Memory B cell (primary cell): ENCODE results near the gene RPUSD4.

Source experiments
- ATAC-seq: fragments of 150-1000 bp; cut with Tn5 transposase; 2 replicates; pipeline ENCODE4 v1.10.0; 2021; ENCODE audit warnings: low read depth, mild to moderate bottlenecking, moderate library complexity
- DNase-seq, 2 donors: peaks; one replicate each; pipeline ENCODE4 v3.0.0; 2022; ENCODE audit warnings: low spot score in 2 of 2
- H3K27ac Mint-ChIP-seq: one replicate; pipeline ENCODE4 v1.8.0; 2022; ENCODE audit warnings: mild to moderate bottlenecking, moderate library complexity, mixed read lengths
- H3K27me3 Mint-ChIP-seq: one replicate; pipeline ENCODE4 v1.8.0; 2022; ENCODE audit warnings: mixed read lengths
- H3K36me3 Mint-ChIP-seq: one replicate; pipeline ENCODE4 v1.8.0; 2022; ENCODE audit warnings: mild to moderate bottlenecking, mixed read lengths
- H3K4me1 Mint-ChIP-seq: one replicate; pipeline ENCODE4 v1.8.0; 2022; ENCODE audit warnings: mixed read lengths
- H3K4me3 Mint-ChIP-seq: one replicate; pipeline ENCODE4 v1.8.0; 2022; ENCODE audit warnings: mild to moderate bottlenecking, moderate library complexity, mixed read lengths
- H3K9me3 Mint-ChIP-seq: one replicate; pipeline ENCODE4 v1.8.0; 2022; ENCODE audit warnings: mixed read lengths

Gene RPUSD4

DNA sequence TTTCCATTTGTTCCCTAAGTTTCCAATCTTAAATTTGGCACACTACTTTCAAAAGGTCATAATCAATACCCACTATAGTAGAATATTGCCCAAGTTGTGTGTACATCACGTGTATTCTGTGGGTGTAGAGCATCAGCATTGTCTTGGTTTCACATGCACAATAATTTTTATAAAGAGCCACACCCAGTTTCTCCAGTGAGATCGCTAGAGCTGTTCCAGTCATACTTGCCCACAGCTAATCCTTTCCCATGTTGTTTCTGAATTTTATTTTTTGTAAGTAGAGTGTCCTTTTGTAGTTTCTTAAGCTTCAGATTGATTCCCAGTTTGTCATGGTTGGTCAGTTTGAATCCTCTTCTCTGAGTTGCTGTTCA is 13.8 kb upstream of the RPUSD4 start:
- peaks cover 11% of the 10 kb centered on the region for H3K36me3 Mint-ChIP-seq
- ATAC-seq (no peak), DNase-seq (no peak)
- peaks cover 3% of the 10 kb centered on the region for H3K9me3 Mint-ChIP-seq
- no peak overlapping the region for H3K27ac Mint-ChIP-seq
- no peak overlapping the region for H3K4me3 Mint-ChIP-seq
- no peaks in the 10 kb centered on the region for H3K4me1 Mint-ChIP-seq
- H3K27me3 Mint-ChIP-seq, result no peaks in the 10 kb centered on the region

DNA sequence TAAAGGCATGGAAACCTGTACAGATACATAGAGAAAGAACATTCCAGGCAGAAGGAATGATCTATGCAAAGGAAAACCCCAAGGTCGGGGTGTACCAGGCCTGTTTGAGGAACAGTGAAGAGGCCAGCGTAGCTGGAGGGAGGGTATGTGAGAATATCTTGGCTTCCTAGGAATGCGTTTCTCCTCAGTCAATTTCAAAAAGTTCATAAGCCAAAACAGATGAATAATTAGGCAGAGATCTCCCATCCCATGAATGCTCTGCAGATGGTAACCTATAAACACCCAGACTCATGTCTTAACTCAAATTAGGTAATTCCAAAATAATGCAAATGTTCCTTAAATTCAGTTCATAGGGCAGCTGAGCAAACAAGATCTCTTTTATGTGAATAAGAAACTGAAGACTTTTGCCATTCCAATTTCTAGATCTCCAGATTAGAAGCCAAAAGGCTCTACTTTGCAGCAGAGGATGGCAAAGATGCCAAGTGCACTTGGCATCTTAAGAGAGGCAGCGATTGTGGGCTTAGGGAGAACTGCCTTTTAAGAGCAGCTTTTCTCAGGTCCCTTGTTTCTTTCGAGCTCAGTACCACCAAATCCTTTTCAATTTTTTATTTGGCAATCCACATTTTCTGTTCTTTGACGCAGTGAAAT is 13.3 kb upstream of the RPUSD4 start:
- H3K36me3 Mint-ChIP-seq, result peaks cover 10% of the 10 kb centered on the region
- no peaks in the 10 kb centered on the region for H3K4me1 Mint-ChIP-seq
- DNase-seq (no peak), ATAC-seq (no peak)
- H3K9me3 Mint-ChIP-seq, result peaks cover 3% of the 10 kb centered on the region
- H3K4me3 Mint-ChIP-seq, result no peak overlapping the region
- no peak overlapping the region for H3K27ac Mint-ChIP-seq
- H3K27me3 Mint-ChIP-seq, result no peaks in the 10 kb centered on the region

DNA sequence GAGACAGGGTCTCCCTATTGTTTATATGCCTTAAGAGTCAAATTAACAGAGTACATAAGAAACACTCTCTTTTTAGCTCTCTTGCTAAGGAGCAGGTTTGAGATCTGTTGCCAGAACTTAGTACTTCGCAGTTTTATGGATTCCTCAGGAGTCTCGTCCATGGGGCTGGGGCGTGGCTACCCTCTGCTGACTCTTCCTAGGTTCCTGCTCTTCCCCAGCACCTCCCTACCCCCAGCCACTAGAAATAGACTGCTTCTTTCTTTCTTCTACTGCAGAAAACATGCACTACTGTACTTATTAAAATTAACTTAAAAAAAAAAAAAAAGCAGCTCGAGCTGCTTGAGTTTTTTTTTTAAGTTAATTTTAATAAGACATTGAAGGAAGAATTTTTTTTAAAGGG is 8.1 kb upstream of the RPUSD4 start:
- Mint-ChIP-seq H3K27ac (no peak overlapping the region), H3K4me3 (no peak overlapping the region), H3K36me3 (peaks cover 2% of the 10 kb centered on the region), H3K27me3 (no peaks in the 10 kb centered on the region), H3K9me3 (no peaks in the 10 kb centered on the region), H3K4me1 (peaks cover 18% of the 10 kb centered on the region)
- no peak for DNase-seq
- ATAC-seq, result no peak

DNA sequence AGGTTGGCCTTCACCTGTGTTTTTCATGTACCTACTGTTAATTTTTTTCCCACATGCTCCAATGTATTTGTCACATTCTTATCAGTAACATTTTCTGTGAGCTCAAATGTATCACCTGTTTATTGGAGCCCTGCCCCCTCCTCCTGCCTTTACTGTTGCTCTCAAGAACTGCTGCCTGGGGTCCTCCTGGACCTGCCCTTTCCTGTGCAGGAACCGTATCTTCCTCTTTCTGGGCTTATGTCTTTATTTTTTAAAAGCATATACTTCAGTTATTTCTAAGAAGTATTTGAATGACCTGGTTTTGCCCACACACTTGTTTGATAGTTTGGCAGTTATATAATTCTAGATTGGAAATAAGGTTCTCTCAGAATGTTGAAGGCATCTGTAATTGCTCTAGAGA is 6.0 kb upstream of the RPUSD4 start:
- Mint-ChIP-seq H3K4me1 (peaks cover 28% of the 10 kb centered on the region), H3K4me3 (no peak overlapping the region), H3K27me3 (no peaks in the 10 kb centered on the region), H3K27ac (peak overlapping the region; percentile 9), H3K36me3 (no peaks in the 10 kb centered on the region), H3K9me3 (no peaks in the 10 kb centered on the region)
- DNase-seq, result no peak
- no peak for ATAC-seq

DNA sequence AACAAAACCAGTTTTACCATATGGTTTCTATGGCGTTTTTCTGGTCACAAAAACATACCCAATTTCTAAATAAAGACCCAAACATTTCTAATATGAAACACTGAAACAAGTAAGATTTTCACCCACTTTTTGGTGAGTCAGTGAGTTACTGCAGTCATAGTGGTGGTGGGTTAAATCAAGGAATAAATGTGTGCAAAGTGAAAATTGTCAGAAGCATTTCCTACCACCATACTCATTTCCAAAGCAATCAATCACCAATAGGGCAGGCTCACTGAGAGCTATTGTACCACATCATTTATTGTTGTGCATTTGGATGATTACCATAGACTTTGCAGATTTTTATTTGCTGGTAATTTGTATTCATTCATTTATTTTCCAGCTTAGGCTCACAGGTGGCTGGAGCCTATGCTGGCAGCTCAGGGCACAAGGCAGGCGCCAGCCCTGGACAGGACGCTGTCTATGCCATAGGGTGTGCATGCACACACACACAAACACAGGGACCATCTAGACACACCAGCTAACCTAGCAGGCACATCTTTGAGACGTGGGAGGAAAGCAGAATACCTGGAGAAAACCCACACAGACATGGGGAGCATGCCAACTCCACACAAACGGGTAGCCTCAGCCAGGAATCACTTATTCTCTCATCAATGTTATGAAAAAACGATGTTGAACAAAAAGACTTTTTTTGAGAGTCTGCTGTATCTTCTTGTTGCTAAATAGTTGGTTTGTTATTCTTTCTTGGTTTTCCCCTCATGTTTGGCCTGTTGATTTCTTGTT is 5.3 kb upstream of the RPUSD4 start:
- Mint-ChIP-seq H3K36me3 (no peaks in the 10 kb centered on the region), H3K4me1 (peaks cover 35% of the 10 kb centered on the region), H3K4me3 (no peak overlapping the region), H3K9me3 (no peaks in the 10 kb centered on the region), H3K27me3 (no peaks in the 10 kb centered on the region), H3K27ac (no peak overlapping the region)
- DNase-seq, result no peak
- no peak for ATAC-seq

DNA sequence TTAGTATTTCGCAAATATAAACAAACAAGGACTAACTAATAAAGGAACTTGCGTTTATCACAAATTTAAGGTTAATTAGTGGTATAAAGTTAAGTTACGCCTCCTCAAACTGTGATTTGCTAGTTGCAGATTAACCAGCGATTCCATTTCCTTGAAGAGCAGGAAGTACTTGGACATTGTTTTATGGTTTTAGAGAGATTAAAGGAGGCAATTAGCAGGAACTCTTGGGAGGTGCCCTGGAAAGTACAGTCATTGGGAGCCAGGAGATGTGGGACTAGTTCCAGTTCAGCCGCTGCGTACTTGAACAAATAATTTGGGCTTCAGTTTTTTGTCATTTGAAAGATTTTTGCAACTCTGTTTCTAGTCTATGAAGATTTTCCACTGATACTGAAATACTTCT is 3.4 kb upstream of the RPUSD4 start:
- Mint-ChIP-seq H3K36me3 (peaks cover 1% of the 10 kb centered on the region), H3K4me3 (no peak overlapping the region), H3K27ac (no peak overlapping the region), H3K9me3 (no peaks in the 10 kb centered on the region), H3K4me1 (peaks cover 42% of the 10 kb centered on the region), H3K27me3 (no peaks in the 10 kb centered on the region)
- ATAC-seq (no peak), DNase-seq (no peak)

DNA sequence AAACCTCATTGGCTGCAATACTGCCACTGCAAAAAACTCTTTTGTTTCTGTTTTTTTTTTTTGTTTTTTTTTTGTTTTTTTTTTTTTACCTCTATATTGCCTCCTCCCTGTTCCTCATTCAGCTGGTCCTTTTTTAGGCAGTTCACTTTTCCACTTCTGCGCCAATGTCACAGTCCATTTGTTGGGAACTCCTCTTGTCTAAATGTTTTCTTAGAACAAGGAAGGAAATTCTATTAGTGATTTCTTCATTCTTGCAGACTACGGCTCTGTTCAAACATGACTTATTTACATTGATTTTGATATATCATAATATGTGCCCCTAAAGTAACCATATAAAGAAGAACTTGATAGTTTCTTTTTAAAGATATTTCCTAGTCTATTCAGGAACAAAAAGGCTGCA is 3.0 kb upstream of the RPUSD4 start:
- Mint-ChIP-seq H3K36me3 (peaks cover 3% of the 10 kb centered on the region), H3K27ac (no peak overlapping the region), H3K4me1 (peaks cover 42% of the 10 kb centered on the region), H3K4me3 (no peak overlapping the region), H3K27me3 (no peaks in the 10 kb centered on the region), H3K9me3 (no peaks in the 10 kb centered on the region)
- ATAC-seq, result no peak
- DNase-seq, result no peak

DNA sequence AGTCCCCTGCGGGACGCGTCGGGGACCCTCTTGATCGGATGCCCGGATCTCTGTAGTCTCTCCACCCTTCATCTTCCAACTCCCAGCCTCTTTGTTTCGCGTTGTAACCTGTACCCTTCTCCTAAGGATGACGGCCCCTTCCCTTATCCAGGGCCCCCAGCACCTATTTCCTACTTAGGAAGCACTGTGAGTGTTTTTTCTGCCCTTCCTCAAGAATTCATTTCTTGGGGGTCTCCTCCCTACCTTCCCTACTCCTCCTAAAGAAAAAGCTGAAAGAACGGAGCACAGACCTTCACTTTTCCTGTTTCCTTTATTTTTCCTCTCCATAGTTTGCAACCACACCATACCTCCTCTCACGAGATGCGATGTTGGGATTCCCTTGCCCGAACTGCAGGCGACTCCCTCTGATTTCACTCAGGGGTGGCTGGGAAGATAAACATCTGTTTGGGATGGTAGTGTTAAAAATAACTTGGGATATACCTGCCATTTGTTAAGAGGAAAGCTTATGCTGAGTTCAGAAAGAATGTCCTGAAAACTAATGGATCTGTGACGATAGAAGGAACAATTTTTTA is 725 bp upstream of the RPUSD4 start:
- no peaks in the 10 kb centered on the region for H3K27me3 Mint-ChIP-seq
- no peaks in the 10 kb centered on the region for H3K9me3 Mint-ChIP-seq
- peak overlapping the region; percentile 98 for H3K4me3 Mint-ChIP-seq
- H3K4me1 Mint-ChIP-seq, result peaks cover 28% of the 10 kb centered on the region
- no peak for DNase-seq
- H3K36me3 Mint-ChIP-seq, result peaks cover 9% of the 10 kb centered on the region
- ATAC-seq, result no peak
- H3K27ac Mint-ChIP-seq, result peak overlapping the region; percentile 94

DNA sequence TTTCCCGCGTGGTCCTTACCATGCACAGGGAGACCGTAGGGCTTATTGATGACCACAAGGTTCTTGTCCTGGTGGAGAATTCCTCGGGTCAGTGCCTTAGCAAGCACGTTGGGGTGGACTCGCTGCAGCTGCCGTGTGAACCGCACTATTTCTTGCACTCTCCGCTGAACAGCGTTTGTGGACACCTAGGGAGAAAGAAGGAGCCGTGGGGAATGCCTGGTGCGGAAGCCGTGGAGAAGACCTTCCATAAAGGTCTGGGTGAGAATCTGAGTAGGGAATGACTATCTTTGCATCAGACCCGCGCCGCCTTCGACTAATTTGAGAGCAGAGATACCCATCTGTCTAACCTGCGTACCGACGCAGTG is 597 bp downstream of the RPUSD4 start:
- DNase-seq (no peak), ATAC-seq (no peak)
- peak overlapping the region; percentile 98 for H3K4me3 Mint-ChIP-seq
- H3K27ac Mint-ChIP-seq, result peak overlapping the region; percentile 94
- no peaks in the 10 kb centered on the region for H3K27me3 Mint-ChIP-seq
- H3K4me1 Mint-ChIP-seq, result peaks cover 24% of the 10 kb centered on the region
- no peaks in the 10 kb centered on the region for H3K9me3 Mint-ChIP-seq
- peaks cover 16% of the 10 kb centered on the region for H3K36me3 Mint-ChIP-seq

DNA sequence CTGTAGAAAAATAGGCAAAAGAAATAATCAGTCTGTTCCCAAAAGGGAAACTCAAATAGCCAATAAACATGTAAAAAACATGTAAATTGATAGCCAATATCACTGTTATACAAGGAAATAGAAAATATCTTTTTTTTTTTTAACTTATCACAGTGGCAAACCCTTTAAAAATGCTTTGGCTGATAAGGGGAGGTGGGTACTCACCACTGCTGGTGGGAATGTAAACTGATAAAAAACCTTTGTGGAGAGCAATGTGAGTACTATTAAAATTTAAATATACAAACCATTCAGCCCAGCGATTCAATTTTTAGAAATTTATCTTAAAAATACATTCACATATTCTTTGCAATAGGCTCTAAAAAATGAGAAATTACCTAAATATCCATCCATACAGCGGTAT is 3.6 kb downstream of the RPUSD4 start:
- no peak overlapping the region for H3K4me3 Mint-ChIP-seq
- no peaks in the 10 kb centered on the region for H3K27me3 Mint-ChIP-seq
- peaks cover 34% of the 10 kb centered on the region for H3K36me3 Mint-ChIP-seq
- no peak for ATAC-seq
- no peak overlapping the region for H3K27ac Mint-ChIP-seq
- H3K4me1 Mint-ChIP-seq, result peaks cover 18% of the 10 kb centered on the region
- H3K9me3 Mint-ChIP-seq, result no peaks in the 10 kb centered on the region
- DNase-seq, result no peak

DNA sequence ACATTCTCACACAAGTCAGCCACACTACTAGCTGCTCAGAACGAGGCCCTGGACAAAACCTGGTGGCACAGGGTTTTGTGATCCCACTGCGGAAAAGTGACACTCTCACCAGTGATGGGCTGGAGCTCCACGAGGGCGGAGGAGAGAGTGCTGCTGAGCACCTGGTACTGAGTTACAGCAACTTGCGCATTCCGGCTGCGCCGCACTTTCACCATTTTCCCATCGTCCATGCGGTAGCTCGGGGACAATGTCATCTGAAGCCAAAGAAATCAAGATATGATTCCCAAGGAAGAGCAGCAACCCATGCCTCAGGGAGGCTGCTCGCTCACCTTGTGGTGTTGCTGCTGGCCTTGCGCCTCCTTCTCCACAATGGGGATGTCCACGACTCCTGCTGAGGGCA is 6.1 kb downstream of the RPUSD4 start:
- no peak for DNase-seq
- no peak overlapping the region for H3K4me3 Mint-ChIP-seq
- H3K9me3 Mint-ChIP-seq, result no peaks in the 10 kb centered on the region
- H3K27ac Mint-ChIP-seq, result no peak overlapping the region
- no peaks in the 10 kb centered on the region for H3K27me3 Mint-ChIP-seq
- peaks cover 2% of the 10 kb centered on the region for H3K4me1 Mint-ChIP-seq
- H3K36me3 Mint-ChIP-seq, result peaks cover 46% of the 10 kb centered on the region
- ATAC-seq, result no peak

DNA sequence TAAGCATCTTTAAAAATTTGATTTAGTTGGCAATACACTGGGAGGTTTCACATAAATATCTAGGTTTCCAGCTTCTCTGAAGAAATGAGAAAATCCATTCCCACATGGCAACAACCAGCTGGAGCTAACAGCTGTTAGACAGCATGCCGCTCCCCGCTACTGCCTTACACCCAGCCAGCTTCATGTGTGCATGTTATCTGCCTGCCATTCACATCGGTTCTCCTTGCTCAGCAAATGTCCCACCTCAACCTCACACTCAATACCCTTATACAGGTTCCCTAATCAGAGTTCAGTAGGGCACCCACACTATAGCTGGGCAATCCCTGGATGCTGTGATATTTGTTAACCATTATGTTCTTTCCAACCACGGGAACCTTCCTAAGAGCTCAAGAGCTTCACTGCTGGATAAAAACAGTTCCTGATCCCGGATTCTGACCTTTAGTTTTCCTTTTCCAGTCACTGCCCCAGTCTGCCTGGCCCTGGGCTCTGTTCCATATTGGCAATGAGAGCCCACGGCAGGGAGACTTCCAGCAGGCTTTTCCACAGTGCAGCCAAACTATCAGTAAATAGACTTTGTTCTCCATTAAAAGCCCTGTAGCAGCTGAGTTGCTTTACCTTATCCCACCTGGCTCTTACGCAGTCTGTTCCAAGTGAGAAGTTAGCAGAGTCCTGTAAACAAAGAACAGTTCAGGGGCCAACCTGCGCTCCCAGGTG is 8.6 kb downstream of the RPUSD4 start:
- H3K27ac Mint-ChIP-seq, result no peak overlapping the region
- ATAC-seq, result no peak

DNA sequence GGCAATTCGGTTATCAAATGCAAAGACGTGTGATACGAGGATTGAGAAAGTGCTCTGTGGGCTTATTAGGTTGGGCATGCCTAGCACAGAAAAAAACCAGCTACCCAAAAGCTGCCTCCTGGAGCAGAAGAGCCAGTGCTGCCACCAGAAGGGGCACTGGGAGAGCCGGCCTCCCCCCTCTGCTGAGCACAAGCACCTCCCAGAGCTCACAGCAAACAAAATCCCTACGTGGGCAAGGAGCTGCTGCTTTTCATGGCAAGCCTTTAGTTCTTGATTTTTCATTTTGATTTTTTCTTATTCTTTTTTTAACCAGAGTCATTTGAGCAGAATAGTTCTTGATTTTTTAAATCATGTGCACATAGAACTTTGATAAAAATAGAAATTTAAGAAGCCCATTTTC is 12.8 kb downstream of the RPUSD4 start:
- no peak overlapping the region for H3K27ac Mint-ChIP-seq
- peaks cover 56% of the 10 kb centered on the region for H3K36me3 Mint-ChIP-seq
- peaks cover 3% of the 10 kb centered on the region for H3K9me3 Mint-ChIP-seq

More for the DNA sequence above, 8.6 kb downstream of the RPUSD4 start:
- H3K9me3 Mint-ChIP-seq, result peaks cover 3% of the 10 kb centered on the region
- H3K27me3 Mint-ChIP-seq, result no peaks in the 10 kb centered on the region
- no peak overlapping the region for H3K4me3 Mint-ChIP-seq
- DNase-seq, result no peak
- H3K36me3 Mint-ChIP-seq, result peaks cover 51% of the 10 kb centered on the region
- no peaks in the 10 kb centered on the region for H3K4me1 Mint-ChIP-seq

DNA sequence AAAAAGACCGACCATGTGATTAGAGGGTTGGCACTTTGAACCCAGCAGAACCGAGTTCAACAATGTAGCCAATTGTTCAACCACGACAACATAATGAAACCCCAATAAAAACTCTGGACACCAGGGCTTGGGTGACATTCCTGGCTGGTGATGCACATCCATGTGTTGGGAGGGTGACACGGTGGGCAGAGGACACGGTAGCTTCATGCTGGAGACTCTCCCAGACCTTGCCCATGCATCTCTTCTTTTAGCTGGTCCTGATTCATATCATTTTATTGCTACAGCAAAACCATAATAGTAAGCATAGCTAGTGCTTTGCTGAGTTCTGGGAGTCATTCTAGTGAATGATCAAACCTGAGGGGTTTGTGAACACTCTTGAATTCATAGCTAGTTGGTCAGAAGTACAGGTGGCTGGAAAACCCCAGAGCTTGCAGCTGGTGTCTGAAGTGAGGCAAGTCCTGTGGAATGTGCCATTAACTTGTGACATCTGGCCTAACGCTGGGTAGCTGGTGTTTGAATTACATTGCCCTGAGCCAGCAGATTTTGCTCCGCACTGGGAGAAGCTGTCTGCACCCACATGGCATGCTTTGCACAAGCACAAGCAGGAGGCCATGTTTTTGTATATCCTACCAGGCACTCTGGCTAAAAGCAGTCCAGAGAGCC is 14.0 kb downstream of the RPUSD4 start:
- no peak for ATAC-seq
- peaks cover 50% of the 10 kb centered on the region for H3K36me3 Mint-ChIP-seq
- peaks cover 3% of the 10 kb centered on the region for H3K9me3 Mint-ChIP-seq
- no peaks in the 10 kb centered on the region for H3K27me3 Mint-ChIP-seq
- no peak overlapping the region for H3K4me3 Mint-ChIP-seq
- peaks cover 2% of the 10 kb centered on the region for H3K4me1 Mint-ChIP-seq
- H3K27ac Mint-ChIP-seq, result no peak overlapping the region
- DNase-seq, result no peak

More for the DNA sequence above, 12.8 kb downstream of the RPUSD4 start:
- H3K4me1 Mint-ChIP-seq, result no peaks in the 10 kb centered on the region
- H3K27me3 Mint-ChIP-seq, result no peaks in the 10 kb centered on the region
- ATAC-seq (no peak), DNase-seq (no peak)
- no peak overlapping the region for H3K4me3 Mint-ChIP-seq
